Measurements from ENCODE around the gene IRF2BP2.

DNA sequence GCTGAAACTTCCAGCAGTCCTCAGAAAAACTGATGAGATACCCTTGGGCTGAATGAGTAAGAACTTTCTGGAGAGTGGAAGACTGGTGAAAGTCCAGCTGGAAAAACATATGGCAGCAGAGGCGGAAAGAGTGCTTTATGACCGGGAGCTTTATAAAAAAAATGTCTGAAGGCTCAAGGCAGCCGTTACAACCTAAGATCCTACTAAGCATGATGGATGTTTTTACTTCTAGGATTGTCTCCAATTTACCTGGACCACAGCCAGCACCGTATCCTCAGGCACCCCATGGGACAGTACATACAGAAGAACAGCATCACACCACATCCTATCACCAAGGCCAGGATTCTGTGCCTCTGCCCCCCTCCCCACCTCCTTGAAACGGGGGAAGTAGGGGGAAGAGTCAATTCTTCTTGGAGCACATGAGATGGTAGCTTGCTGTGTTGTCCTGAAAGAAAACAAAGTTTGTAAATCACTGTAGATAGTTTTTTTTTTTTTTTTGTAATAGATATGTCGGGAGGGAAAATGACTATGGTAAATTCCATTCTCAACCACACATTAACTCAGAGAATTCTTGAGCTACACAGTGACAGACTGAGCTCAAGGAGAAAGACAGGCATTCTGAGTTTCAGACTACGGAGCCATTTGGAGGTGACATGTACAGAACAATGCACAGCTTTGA, 11.8 kb upstream of the IRF2BP2 start:
- TF ChIP-seq, protein P1, sequence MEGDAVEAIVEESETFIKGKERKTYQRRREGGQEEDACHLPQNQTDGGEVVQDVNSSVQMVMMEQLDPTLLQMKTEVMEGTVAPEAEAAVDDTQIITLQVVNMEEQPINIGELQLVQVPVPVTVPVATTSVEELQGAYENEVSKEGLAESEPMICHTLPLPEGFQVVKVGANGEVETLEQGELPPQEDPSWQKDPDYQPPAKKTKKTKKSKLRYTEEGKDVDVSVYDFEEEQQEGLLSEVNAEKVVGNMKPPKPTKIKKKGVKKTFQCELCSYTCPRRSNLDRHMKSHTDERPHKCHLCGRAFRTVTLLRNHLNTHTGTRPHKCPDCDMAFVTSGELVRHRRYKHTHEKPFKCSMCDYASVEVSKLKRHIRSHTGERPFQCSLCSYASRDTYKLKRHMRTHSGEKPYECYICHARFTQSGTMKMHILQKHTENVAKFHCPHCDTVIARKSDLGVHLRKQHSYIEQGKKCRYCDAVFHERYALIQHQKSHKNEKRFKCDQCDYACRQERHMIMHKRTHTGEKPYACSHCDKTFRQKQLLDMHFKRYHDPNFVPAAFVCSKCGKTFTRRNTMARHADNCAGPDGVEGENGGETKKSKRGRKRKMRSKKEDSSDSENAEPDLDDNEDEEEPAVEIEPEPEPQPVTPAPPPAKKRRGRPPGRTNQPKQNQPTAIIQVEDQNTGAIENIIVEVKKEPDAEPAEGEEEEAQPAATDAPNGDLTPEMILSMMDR (IDR thresholded peaks at IDR 0.05; ENCODE audit: poor library complexity), result no peak
- TF ChIP-seq EZH2 (IDR thresholded peaks at IDR 0.05; ENCODE audit: borderline replicate concordance), result no peak
- TF ChIP-seq EZH2phosphoT487 (IDR thresholded peaks at IDR 0.05; ENCODE audit: low read depth, severe bottlenecking, unreplicated experiment), result no peak
